Endometrium (tissue), 2 donors: ENCODE results near the gene FBN1.

Source experiments
- FAIRE-seq: peaks from 2 replicates; lab custom pipeline; 2012; peaks lifted over from hg19 to GRCh38; lab: Jason Lieb, UNC
- donor health status: control.
- donor health status: control.

The FBN1 gene

DNA sequence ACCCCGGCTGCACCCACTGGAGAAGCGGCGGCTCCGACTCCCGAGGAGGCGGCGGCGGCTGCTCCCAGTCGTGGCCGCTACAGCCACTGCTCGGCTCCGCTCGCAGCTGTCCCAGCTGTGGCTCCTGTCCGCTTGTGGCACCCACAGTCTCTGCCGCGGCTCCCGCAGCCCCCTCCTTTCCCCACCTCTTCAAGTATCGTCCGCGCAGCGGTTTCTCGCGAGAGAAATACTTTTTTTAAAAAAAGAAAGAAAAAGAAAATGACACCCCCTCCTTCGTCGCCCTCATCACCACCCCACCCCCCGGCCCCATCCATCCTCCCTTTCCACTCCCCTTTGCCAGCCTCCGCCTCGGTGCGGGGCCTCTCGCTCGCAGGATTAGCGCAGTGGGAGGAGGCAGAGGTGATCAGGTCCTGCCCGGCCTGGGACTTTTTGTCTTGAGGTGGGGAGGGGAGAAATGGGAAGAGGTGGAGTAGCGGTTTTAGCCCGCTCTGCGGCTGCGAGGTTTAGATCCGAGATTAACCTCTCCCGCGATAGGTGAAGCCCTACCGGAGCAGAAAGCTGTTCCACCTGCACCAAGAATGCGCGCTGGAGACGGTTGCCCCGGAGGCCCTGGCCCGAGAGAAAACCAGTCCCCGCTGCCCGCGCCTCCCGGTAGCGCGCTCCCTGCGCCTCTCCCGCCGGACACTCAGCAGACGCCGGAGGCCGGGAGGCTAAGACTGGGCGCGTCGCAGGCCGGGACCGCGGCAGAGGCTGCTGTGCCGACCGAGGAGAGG is at the start of gene FBN1:
FBN1 (minus strand) TSS at position 152 of the 773 bp plus-strand sequence. CDS start 940 bp downstream, outside the sequence.
- FAIRE-seq: no peak

DNA sequence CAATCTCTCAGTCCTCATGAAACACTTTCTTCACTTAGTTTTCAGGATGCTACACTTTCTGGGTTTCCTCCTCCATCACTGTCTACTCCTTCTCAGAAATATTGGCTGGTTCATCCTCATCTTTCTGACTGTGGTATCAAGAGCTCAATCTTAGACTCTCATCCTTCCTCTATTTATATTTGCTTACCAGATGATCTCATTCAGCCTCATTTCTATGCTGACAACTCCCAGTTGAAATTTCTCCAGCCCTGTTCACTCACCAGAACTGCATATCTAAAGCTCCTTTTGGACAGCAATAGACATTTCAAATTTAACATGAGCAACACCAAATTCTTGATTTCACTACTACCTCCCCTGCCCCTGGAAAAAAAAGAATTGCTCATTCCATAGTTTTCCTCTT is 48.0 kb upstream of the FBN1 start:
- no peak for FAIRE-seq

DNA sequence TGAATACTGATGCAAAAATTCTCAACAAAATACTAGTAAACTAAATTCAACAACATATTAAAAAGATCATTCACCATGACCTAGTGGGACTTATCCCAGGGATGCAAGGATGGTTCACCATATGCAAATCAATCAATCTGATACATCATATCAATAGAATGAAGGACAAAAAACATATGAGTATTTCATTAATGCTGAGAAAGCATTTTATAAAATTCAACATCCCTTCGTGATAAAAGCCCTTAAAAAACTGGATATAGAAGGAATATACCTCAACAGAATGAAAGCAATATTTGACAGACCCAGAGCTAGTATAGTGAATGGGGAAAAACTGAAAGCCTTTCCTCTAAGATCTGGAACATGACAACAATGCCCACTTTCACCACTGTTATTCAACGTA is 43.0 kb upstream of the FBN1 start:
- no peak for FAIRE-seq

DNA sequence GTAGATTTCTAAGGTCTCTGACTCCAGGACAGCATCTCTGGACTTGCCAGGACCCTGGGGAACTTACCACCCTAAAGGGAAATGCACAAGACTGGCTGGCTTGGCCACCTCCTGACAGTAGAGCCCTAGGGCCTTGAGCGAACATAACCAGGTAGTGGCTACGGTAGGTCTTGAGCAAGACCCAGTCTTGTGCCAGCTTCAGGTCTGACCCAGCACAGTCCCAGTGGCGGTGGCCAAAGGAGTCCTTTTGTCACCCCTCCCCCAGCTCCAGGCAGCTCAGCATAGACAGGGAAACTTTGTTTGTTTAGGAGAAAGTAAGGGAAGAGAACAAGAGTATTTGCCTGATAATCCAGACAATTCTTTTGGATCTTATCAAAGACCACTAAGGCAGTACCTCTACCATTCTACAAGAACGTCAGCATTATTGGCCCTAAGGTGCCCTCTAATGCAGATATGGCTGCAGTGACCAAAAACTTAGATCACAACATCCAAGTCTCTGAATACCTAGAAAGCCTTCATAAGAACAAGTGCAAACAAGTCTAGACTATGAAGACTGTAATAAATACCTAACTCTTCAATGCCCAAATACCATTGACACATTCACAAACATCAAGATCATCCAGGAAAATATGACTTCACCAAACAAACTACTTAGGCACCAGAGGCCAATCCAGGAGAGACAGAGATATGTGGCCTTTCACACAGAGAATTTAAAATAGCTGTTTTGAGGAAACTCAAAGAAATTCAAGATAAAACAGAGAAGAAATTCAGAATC is 38.7 kb upstream of the FBN1 start:
- no peak for FAIRE-seq

DNA sequence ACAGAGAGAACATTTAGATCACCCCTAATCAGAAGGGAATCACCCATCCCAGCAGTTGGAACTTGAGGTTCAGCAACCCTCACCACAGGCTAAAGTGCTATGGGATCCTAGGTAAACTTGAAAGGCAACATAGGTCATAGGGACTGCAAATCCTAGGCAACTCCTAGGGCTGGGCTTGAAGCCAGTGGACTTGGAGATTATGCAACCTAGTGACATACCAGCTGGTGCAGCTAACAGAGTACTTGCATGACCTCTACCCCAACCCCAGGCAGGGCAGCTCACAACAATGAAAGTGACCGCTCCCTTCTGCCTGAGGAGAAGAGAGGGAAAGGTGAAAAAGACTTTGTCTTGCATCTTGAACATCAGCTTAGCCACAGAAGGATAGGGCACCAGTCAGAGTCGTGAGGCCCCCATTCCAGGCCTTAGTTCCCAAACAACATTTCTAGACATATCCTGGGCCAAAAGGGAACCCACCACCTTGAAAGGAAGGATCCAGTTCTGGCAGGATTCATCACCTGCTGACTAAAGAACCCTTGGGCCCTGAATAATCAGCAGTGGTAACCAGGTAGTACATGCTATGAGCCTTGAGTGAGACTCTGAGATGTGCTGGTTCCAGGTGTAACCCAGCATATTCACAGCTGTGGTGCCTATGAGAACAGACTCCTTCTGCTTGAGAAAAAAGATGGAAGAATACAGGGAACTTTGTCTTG is 37.6 kb upstream of the FBN1 start:
- FAIRE-seq: no peak

DNA sequence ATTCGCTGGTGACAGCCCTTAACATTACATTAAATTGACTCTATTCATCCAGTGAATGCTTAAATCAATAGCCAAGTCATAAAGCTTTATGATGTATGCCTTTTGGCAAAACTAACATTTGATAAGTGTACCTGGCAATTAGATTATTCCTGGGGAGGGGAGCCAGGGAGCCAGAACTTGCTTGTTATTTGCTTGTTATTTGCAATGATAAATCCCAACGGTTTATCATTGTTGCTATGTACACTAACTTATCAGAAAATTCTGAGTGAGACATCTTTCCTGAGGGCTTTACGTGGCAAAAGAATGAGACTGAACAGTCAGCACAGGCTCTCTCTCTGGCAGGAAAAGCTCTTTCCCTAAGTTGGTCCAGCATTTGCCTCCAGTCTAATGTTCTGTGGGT is 35.8 kb upstream of the FBN1 start:
- FAIRE-seq: no peak

DNA sequence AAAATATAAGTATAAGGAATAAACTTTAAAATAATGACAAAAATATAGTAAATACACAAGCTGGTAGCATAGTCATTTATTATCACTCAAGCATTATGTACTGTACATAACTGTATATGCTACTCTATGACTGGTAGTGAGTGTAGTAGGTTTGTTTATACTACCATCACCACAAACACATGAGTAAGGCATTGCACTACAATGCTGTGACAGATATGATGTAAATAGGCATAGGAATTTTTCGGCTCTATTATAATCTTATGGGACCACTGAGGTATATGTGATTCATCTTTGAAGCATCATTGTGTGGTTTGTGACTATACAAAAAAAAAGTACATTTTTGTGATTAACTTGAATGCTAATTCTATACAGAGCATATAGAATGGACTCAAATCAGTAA is 35.3 kb upstream of the FBN1 start:
- no peak for FAIRE-seq

DNA sequence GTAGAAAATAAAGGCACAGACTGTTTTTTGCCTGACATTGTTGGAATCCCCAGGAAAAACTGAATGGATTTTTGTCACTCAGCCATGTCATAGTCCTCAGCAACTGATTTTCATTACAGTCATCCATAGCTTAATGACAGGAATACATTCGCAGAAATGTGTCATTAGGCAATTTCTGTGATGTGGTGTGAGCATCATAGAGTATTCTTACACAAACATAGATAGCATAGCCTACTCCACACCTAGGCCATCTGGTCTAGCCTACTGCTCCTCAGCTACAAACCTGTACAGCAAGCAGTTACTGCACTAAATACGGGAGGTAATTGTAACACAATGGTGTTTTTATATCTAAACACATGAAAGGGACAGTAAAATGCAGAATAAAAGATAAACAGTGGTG is 34.4 kb upstream of the FBN1 start:
- FAIRE-seq: no peak

DNA sequence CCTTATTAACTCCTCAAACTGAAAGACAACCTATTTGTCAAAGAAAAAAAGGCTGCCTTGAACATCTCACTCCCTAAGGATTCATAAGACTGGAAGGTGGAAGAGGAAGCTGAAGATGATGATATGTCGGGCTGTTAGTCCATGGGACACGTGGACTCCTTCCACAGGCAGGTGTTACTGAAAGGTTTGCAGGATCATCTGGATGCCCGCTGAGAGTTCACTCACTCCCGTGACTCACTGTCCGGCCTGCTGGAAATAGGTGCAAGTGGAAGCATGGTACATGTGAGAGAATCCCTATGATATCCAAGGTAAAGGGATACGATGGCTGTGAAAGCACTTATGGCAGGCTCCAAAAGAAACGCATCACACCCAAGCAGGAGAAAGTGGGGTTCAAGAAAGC is 33.3 kb upstream of the FBN1 start:
- FAIRE-seq: no peak

DNA sequence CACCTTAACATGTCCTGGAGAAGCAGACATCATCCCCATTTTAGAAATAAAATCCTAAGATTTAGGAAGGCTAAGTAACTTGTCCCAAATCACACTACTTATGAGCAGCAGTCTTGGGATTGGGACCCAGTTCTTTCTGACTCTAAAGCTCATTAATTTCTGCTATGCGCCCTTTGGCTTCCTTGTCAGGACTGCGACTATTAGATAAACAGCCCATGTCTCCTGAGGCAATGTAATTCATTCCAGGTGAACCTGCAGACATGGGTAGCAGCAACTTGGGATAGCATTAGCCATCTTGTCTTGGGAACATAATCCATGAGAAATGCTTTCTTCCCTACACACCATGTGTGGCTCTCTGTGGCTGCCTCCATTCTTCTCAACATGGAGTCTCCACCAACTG is 32.3 kb upstream of the FBN1 start:
- FAIRE-seq: no peak

DNA sequence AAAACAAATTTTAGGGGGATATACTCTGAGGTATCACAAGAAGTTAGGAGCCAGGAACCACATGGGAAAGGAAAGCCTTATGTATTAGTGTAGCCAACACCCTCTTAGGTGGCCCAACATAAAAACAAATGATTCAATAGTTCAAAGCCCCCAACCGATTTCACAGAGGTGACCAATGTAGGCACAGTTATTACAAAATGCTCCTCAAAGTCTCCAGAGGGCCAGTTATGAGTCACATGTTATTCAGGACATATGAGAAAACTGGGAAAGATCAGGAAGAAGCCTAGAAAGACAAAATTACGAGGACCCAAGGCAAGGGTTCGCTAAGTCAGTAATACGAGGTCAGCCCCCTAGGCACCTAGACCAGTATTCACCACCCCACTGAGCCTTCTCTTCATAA is 29.9 kb upstream of the FBN1 start:
- FAIRE-seq: no peak

DNA sequence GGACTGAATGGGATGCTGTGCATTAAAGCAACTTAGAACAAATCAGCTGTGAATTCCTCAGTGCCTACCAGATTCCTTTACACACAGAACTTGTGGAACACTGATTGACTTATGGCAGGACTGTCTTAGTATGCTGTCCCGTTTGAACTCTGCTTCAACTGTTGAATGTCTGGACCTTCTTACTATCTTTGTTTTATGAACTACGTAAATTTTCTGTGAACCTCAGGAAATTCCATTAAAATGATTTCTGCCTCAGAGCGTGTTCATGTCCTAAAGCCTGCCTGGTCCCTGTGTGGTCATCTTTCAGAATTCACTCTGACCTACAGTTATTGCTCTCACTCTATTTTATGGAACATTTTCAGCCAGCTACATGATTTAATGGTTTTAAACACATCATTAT is 29.4 kb upstream of the FBN1 start:
- no peak for FAIRE-seq

DNA sequence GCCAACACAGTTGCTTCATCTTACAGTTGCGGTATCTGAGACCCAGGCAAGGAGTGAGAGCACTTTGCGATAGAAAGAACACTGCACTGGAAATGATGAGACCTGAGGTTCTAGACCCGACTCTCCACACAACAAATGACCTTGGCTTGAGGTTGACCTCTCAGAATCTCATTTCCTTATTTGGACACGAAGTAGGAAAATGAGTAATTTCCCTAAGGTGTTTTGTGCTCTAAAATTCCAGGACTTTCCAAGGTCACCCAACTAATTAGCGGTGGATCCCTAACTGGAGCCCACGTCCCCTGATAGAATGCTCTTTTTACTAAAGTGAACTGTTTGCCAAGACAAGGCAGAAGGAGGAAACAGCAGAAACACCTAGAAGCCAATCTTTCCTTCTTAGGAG is 26.7 kb upstream of the FBN1 start:
- no peak for FAIRE-seq

DNA sequence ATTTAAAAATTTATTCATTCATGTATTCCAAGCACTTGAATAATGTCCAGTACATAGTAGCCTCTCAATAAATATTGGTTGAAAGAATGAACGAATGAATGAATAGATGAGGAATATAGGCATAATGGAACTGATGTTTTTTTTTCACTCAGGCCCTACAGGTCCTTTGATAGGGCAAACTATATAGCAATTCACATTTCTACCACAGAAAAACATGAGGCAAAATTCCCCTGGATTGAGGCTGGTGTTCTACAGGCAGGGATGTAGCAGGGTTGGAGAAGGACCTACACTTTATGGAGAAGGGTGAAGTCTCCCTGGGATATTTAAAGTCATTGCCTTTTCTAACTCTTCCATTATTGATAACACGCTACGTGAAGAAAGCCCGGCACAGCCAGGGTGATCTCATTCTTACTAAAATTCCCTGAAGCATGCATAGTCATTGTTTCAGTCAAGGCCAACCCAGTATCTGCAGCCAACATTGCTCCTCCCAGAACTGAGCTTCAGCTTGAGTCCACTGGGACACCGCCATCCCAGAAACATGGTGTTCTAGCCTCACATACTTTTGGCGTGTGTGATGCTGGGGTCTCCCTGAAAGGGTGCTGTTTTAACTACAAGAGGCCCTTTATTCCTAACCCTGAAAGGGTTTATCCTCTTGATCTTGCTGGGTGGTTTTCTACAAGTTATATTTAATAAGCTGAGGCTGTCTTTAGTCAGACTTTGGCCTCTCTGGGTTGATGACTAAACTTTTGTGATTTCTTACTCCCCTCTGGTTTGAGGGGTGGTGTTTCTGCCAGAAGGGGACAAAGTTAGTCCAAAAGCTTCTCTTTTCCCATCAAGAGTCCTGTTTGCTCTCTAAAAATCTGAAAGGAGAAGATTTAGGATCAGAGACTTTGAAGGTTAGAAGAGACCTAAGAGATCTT is 25.9 kb upstream of the FBN1 start:
- no peak for FAIRE-seq

DNA sequence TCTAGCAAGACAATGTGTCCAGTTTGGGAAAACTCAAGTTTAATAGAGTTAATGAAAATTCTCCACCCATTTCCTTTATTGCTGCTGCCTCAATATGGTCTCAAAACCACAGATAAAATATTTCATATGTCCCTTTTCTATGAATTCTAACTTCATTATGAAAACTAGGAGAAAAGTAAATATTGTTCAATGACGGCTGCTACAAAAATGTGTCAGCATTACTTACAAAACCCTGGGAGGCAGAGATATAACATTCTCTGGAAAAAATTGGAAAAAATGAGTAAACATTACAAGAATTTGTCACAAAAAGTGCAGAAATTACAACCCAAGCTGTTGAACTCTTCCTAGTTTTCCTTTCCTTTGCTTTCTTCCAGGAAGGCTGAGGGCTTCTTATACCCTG is 22.2 kb upstream of the FBN1 start:
- FAIRE-seq: no peak

DNA sequence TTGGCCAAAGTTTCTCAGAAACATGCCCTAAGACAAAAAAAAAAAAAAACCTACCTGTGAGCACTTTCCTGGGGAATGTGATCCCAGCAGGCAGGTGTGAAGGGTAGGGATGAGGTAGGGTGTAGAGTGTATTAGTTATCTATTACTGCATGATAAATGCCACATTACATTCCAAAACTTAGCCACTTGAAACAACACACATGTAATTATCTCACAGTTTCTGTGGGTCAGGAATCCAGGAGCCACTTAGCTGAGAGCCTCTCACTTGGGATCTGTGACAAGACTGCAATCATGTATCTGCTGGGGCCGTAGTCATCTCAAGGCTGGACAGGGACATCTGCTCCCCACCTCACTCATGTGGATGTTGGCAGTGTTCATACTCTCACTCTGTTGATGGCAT is 18.9 kb upstream of the FBN1 start:
- FAIRE-seq: no peak

DNA sequence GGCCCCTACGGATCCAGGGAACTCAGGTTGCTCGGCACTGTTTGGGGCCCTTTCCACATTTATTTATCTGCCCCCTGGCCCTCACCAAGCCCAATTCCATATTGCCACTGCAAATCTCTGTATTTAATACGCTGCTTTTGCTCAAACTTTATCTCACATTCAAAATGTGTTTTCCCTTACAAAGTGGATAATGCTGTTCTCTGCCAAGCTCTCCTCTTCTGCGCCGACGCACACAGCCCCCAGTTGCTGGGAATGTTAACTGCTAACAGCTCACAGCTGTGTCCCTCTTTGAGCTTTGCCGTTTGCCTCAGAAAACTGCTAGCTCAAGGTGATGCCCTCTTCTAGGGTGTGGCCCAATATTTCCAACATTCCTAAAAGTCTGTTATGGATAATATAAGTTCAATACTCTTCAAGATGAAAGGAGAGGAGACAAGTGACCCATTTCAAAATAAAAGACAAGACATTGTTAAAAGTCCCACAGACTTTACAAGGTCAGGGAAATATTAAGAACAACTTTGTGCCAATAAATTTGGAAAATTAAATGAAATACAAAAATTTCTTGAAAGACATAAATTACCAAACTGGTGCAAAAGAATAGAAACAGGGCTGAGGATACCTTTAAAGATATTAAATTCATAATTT is 12.6 kb upstream of the FBN1 start:
- FAIRE-seq: no peak

DNA sequence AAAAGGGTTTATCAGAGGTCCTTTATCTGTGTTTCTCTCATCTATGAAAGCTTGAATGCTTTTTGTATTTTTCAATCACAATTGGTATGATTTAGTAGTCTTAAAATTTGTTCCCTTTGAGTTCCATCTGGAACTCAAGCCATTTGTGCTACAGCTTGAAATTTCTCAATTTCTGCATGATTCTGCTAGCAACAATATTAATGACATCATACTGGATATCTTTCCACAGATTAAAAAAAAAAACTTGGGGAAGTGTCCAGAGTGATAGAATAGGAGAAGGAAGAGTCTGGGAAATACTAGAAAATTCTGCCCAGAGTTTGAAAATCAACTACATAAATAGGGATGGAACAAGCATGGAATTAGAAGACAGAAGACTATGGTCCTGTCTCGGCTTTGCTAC is 9.3 kb upstream of the FBN1 start:
- FAIRE-seq: no peak

DNA sequence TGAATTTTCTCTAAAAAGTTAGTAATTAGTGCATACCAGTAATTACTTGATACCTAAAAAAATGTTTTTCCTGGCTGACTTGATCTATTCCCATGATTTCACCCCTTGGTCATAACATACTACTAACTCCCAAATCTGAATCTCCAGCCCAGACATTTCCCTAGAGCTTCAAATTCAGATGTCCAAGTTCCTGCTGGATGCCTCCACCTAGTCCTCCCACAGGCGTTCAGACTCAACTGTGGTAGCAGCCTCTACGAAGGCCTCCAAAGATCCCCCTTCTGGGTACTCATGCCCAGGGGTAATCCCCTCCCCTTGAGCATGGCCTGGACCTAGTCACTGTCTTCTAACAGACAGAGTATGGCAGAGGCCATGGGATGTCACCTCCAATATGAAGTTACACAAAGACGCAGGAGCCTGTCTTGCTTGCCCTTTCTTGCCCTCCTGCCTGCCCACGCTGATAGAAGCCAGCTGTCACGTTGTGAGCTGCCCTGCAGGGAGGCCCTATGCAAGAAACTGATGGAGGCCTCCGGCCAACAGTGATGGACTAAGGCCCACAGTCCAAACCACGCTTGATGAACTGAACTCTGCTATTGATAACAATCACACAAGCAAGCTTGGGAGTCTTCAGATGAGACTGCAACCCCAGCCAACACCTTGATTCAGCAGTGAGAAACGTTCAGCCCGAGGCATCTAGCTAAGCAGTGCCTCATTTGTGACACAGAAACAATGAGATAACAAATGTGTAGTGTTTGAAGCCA is 8.6 kb upstream of the FBN1 start:
- FAIRE-seq: no peak

DNA sequence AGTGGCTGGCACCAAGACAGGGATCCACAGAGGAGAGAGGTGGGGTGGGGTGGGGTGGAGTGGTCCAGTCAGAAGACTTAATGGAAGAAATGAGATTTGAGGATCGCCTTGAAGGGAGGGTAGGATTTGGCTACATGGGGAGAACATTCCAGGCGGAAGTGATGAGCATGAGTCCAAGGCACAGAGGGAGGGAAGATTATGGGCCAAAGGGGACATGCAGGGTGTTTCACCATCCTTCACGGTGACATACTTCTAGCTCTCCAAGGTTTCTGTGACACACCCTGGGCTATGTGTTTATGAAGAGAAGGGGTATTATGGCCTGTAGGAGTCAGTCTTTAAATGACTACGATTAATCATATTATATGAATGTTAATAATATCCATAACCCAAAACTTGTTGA is 7.7 kb upstream of the FBN1 start:
- no peak for FAIRE-seq
